IMR-90 (cell line): Measurements from ENCODE around the gene OPTN.

Source experiments
- CEBPB ChIP-seq: IDR thresholded peaks from 2 replicates; pipeline ENCODE4 v1.6.1; 2012; ENCODE audit warnings: low read depth, low read length, improper control_type of control experiment
- FOS ChIP-seq: fragments of 150-350 bp; IDR thresholded peaks from 2 replicates; pipeline ENCODE4 v1.6.1; 2016; ENCODE audit warnings: low read depth, low read length
- MAFK ChIP-seq: IDR thresholded peaks from 2 replicates; pipeline ENCODE4 v1.6.1; 2012; ENCODE audit warnings: low read depth, low read length, improper control_type of control experiment
- MAZ ChIP-seq: IDR thresholded peaks from 2 replicates; pipeline ENCODE4 v1.6.1; 2012; ENCODE audit warnings: low read depth, mild to moderate bottlenecking, low read length, improper control_type of control experiment, moderate library complexity, borderline replicate concordance
- NFE2L2 ChIP-seq: fragments of 150-350 bp; IDR thresholded peaks from 2 replicates; pipeline ENCODE4 v1.6.1; 2016; ENCODE audit warnings: low read depth, mild to moderate bottlenecking, low read length
- POLR2A ChIP-seq: IDR thresholded peaks from 2 replicates; pipeline ENCODE4 v1.6.1; 2012; ENCODE audit warnings: mild to moderate bottlenecking, low read depth, low read length
- RAD21 ChIP-seq: IDR thresholded peaks from 2 replicates; pipeline ENCODE4 v1.6.1; 2012; ENCODE audit warnings: low read length, improper control_type of control experiment
- RCOR1 ChIP-seq: IDR thresholded peaks from 2 replicates; pipeline ENCODE4 v1.6.1; 2012; ENCODE audit warnings: mild to moderate bottlenecking, low read length, improper control_type of control experiment; ENCODE audit not compliant: insufficient replicate concordance
- SMC3 ChIP-seq: fragments of 150-350 bp; IDR thresholded peaks from 2 replicates; pipeline ENCODE4 v1.6.1; 2016; ENCODE audit warnings: low read depth, mild to moderate bottlenecking, antibody characterized with exemption, low read length, moderate library complexity
- TF ChIP-seq, protein P1 (sequence below): conservative IDR thresholded peaks from 2 replicates; pipeline ENCODE4 v1.5.1; 2012; ENCODE audit warnings: mild to moderate bottlenecking, low read depth, low read length, improper control_type of control experiment
- TF ChIP-seq, protein P2 (sequence below): fragments of 150-350 bp; IDR thresholded peaks from 2 replicates; pipeline ENCODE4 v1.6.1; 2017; ENCODE audit warnings: mild to moderate bottlenecking, antibody characterized with exemption, low read length, low read depth

DNA sequence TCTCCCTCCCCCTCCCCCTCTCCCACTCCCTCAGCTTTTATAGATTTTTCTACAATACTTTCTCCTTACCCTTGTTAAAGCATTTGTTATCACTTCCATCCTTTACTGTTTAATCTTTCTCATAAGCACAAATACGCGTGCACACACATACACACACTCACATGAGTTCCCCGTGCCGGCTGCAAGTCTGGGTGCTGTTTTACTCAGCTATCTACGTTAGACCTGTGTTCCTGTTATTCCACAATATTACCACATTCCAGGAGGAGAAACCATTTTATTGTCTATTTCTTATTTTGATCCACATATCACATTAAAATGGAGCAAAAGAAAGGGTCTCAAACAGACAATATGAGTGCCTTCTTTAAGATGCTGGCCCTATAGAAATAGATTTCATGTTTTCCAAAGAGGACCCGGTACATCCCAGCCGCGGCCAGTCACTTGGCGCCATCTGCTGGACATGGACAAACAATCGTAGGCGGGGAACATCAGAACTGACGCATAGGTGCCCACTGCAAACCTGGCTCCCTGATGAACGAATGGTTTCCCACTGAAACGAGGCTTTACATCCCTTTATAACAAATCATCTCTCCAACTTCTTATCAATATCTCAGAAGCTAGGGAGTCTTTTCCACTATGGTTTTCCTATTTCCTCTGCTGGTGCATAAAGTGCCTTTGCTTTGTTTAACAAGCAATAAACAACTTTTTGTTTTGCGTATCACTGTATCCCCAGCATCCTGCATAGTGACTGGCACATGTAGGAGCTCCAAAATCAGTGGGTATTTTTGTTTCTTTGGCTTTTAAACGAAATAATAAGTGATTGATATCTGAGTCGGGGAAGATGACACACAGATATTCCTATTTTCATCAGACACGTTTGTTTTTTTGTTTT, 25.2 kb upstream of the OPTN start:
- TF ChIP-seq, protein P1, sequence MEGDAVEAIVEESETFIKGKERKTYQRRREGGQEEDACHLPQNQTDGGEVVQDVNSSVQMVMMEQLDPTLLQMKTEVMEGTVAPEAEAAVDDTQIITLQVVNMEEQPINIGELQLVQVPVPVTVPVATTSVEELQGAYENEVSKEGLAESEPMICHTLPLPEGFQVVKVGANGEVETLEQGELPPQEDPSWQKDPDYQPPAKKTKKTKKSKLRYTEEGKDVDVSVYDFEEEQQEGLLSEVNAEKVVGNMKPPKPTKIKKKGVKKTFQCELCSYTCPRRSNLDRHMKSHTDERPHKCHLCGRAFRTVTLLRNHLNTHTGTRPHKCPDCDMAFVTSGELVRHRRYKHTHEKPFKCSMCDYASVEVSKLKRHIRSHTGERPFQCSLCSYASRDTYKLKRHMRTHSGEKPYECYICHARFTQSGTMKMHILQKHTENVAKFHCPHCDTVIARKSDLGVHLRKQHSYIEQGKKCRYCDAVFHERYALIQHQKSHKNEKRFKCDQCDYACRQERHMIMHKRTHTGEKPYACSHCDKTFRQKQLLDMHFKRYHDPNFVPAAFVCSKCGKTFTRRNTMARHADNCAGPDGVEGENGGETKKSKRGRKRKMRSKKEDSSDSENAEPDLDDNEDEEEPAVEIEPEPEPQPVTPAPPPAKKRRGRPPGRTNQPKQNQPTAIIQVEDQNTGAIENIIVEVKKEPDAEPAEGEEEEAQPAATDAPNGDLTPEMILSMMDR = peak; percentile 87
- TF ChIP-seq RCOR1 = no peak
- TF ChIP-seq SMC3 = peak; percentile 79
- TF ChIP-seq POLR2A = no peak
- TF ChIP-seq CEBPB = no peak
- TF ChIP-seq NFE2L2 = no peak
- peak; percentile 94 for TF ChIP-seq RAD21
- TF ChIP-seq MAZ = no peak
- no peak for TF ChIP-seq FOS
- TF ChIP-seq, protein P2, sequence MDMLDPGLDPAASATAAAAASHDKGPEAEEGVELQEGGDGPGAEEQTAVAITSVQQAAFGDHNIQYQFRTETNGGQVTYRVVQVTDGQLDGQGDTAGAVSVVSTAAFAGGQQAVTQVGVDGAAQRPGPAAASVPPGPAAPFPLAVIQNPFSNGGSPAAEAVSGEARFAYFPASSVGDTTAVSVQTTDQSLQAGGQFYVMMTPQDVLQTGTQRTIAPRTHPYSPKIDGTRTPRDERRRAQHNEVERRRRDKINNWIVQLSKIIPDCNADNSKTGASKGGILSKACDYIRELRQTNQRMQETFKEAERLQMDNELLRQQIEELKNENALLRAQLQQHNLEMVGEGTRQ = no peak
- TF ChIP-seq MAFK = no peak
